GM19324 (cell line): ENCODE results near the gene NR2E3.
"Not testable (repeated sequence)": the region's sequence is repeated elsewhere in the genome, so short reads cannot be mapped to it uniquely, and the experiment has no call there.

ENCODE experiments used
- ATAC-seq: cut with Tn5 transposase; IDR thresholded peaks from one replicate; pipeline ENCODE4 v1.9.1; 2021; ENCODE audit warnings: mild to moderate bottlenecking, moderate library complexity; ENCODE audit not compliant: unreplicated experiment, low FRiP score

NR2E3 gene

GRCh38 chr15:71813723-71814470 is 3.5 kb downstream of the NR2E3 start:
- ATAC-seq, result no peak

DNA sequence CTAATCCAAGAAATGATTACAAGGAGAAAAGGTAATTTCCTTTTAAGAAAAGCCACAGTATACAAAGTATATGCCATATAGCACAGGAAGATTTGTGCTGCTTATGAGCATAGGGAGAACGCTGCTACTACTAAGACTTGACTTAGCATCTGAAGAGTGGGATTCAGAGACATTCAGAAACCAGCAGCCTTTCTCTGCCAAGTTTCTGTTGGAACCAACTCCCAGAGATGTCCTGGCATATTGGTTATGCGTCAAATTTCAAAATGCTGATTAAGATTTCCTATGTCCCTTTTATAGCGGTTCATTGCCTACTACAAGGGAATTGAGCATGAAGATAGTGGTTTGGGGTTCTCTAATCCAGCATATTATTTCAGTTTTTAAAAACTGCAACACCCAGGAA is 4.9 kb downstream of the NR2E3 start:
- ATAC-seq, result no peak

- no peak for ATAC-seq
Measured at GRCh38 chr15:71817351-71817750, 7.0 kb downstream of the NR2E3 start.

DNA sequence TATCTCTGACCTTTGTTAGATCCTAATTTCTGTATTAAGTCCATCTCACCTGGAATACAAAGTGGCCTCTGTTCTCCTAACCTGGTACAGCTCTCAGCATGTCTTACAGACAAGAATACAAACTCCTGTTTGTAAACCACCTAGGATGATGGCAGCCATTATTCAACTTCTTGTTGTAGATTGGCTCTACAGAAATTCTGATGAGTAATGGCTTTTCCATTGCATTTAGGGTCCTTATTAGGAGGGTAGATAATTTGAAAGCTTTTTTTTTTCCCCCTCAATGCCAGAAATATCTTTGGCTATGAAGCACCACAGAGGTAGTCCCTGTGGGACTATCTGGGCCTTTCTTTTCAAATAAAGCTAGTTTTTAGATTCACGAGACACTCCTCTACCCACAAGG is 9.8 kb downstream of the NR2E3 start:
- no peak for ATAC-seq

DNA sequence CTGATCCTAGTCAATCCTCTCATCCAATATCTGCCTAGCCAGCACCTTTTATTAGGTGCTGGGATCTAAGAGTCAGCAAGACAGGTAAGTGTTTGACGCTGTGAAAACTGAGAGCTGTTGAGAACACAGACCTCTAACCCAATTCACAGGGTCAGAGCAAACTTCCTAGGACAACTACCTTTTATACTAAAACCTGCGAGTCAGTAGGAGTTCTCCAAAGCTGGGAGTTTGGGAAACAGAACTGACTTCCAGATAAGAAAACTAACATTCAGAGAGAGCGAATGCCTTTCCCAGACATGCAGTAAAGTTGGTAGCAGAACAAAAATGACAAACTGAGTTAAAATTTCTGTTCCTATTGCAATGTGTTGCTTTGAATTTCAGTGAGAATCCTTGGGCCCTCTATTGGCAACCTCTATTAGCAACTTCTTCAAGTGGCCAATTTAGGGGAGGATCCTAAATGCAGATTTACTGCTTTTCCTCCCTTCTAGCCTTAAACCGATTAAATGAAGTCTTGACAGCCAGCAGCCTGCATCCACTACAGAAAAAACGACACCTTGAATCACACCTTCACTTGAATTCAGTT is 11.3 kb downstream of the NR2E3 start:
- ATAC-seq, result no peak

DNA sequence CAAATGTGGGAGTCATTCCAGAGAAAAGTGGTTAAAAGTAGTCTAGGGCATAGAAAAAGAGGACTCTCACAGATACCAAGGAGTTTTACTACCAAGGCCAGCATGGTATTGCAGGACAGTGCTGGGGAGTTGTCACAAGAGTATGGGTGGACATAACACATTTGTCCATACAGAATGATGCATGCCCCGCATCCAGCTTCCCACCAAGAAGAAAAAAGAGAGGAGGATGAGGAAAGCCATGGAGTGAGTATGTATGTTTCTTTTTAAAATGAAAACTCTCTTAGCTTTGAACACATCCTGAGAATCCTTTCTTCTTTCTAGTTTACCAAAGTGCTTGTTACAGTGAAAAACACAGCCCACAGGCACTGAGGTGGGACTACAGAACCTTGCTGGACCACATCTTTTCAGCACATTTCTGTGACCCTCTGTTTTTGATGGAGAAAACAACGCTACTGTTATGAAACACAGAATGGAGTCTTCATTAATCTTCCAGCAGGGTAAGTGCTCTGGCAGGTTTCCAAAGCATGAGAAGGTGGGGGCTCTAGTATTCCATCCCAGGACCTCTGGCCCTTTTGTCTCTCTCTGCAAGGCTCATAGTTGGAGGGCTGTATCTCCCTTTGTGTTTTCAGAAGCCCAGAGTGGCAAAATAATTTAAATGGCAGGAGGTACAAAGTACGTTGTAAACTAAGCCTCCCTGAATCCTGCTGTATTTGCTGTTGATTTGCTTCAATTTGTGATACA is 12.7 kb downstream of the NR2E3 start:
- no peak for ATAC-seq

DNA sequence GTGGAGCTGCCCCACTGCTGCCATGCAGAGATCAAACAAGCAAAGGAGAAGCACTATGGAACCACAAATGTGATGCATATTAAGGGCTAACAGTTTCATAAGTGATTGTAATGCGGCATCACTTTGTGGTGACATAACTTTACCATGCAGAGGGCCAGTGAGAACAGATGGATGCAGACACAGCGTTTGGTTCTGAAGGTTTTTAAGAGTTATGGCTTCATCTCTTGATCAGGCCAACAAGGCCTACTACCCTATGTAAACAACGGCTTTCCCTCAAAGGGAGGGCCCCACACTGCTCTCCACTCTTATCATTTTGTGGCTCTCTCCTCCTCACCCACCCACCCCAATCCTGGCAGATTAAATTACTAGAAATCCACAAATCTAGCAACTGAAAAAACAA is 13.4 kb downstream of the NR2E3 start:
- ATAC-seq, result no peak

DNA sequence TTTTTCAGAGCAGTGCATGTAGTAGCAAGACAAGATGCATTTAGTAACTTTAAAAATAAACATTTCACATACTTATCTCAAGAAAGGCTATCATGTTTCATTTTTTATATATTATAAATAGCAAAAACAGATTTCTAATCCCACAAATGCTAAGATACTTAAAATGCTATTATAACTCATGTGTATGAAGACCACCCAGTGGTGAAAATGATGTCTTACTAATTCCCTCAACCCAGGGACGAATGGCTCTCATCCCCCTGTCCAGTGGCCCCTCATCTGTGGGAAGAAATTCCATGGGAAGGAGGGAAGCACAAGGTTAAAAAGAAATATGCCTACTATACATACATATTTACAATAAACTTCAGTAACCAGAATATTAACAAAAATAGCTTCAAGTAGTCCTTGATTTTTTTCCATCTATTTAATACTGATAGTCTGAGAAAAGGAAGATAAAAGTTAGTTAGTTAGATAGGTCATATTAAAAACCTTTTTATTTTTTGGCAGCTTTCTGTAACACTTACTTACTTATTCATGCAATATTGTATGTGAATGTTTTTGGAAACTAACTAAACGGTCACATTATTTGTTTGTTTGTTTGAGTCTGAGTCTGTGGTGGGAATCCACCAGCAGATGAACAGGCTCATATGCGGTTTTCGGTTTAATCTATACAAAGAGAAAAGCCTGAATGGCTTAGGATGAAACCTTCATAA is 14.8 kb downstream of the NR2E3 start:
- no peak for ATAC-seq

- no peak for ATAC-seq
Measured at GRCh38 chr15:71826196-71826595, 15.8 kb downstream of the NR2E3 start.

DNA sequence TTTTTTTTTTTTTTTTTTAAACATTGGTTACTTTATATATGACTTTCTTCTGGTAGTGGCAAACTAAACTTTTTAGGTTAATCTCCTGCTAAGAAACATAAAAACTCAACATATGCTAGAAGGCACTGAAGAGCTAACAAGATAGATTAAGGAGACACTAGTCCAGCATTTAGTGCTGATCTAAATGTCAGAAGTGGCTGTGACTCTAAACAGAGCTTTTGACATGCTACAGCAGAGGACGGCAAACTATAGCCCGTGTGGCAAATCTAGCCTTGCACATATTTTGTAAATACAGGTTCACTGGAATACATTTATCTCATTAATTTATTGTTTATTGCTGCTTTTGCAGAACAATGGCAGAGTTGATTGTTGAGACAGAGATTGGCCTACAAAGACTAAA is 20.6 kb downstream of the NR2E3 start:
- no peak for ATAC-seq

DNA sequence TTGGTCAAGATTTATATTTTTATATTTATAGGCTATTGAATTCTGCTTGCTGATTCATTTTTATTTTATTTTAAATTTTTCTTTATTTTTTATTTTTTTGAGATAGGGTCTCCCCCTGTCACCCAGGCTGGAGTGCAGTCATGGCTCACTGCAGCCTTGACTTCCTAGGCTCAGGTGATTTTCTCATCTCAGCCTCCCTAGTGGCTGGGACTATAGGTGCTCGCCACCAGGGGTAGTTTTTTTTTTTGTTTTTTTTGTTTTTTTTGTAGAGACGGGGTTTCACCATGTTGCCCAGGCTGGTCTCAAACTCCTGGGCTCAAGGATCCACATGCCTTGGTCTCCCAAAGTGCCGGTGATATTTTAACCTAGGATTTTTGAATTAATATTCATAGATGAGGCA is 31.2 kb downstream of the NR2E3 start:
- no peak for ATAC-seq

DNA sequence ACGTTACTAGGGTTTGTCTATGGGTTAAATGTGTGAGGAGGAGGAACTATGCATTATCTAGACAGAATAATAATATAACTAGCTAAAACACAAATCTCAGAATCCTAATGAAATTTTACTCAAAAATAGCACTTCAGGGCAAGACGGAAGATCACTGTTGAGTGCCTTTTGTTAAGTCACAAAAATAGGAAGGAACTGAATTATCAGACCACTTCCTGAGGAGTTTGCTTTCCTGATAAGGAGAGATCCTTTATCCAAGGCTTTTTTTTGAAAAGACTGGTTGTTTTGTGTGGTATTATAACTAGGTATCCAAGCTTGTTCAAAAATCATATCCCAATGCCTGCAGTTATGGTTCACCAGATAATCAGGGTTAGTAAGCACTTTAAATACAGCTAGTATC is 34.6 kb downstream of the NR2E3 start:
- no peak for ATAC-seq

- ATAC-seq, result no peak
Measured at GRCh38 chr15:71853543-71853942, 43.2 kb downstream of the NR2E3 start.

GRCh38 chr15:71858232-71858631 is 47.9 kb downstream of the NR2E3 start:
- ATAC-seq, result not testable (repeated sequence)
